Stimulated activated CD4-positive, alpha-beta T cell treated with anti-CD3 and anti-CD28 coated beads, Interleukin-4, amount 100 ng/mL, for 48 hours (primary cell): ENCODE results near the gene RHEBL1.

ENCODE experiments used
- DNase-seq, 2 donors: peaks; one replicate each; pipeline ENCODE4 v3.0.0-alpha.2; 2020; ENCODE audit warnings: low read depth in 2 of 2

Gene RHEBL1, protein sequence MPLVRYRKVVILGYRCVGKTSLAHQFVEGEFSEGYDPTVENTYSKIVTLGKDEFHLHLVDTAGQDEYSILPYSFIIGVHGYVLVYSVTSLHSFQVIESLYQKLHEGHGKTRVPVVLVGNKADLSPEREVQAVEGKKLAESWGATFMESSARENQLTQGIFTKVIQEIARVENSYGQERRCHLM

DNA sequence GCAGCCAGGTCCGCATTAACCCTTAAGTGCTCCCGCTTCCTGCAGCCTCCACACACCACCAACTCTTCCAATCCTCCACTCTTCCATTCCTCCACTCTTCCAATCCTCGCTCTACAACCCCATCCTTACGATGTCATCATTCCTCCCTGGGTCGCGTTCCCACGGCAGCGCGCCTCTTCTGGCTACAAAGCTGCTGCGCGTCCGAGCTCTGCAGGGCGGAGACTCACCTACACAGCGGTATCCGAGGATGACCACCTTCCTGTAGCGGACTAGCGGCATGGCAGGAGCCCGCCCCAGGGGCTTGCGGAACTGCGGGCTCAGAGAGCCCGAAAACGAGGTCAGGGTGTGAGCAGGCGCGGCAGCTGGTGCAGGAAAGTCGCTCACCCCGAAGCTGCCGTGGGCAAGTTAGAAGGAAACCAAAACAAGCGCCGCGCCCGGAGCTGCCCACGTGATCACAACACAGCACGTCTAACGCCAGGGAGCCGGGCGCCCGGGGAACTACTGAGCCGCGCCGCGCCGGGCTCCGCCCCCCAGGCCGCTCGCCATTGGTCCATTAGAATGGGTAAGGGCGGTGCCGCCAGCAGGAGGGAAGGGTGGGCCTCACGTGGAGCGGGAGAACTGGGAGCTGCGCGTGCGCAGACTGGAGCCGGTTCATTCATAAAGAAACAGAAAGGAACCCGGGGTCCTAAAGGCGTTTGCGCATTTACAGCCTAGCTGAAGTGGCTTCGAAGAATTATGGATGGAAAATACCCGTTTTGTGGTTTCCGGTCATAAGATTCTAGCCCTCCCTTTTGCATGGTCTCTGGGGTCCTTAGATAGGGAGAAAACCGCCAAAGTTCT, at the start of gene RHEBL1:
RHEBL1 (minus strand) TSS at position 473 of the 840 bp plus-strand sequence; CDS start at position 279, 194 bp downstream.
- DNase-seq: peak; percentile 98 to 99

- no peak for DNase-seq
These were observed 41.4 kb upstream of the RHEBL1 start for GRCh38 chr12:49111206-49111605.

DNA sequence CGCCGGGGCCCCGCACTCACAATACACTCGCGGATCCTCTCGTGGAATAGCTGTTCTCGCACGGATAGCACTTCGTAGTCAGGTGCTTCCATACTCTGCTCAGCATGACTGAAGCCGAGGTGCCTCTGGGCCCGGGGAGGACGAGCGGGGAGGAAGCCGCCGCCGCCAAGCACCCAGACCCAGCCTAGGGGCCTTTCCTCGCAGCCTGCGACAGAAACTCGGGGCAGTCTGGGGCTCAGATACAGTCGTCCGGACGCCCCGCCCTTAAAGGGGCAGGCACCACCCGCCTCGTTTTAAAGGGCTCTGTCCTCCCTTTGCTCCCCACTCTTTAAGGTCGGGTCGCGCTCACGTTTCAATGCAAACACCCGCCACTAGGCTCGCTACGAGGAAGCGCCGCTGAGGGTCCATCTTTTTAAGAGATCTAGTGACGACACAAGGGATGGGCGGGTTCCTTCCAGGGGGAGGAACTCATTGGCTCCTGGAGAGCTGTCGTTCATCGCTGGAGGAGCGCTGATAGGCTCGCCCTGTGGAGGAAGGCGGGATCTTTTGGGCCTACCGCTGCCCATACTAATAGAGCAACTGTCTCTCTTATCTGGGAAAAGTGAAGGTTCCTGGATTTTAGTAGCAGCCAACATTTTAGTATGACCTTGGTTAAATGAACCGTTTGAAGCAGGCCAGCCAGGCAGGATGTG, 40.8 kb upstream of the RHEBL1 start, which contains the start of gene LMBR1L:
LMBR1L (minus strand) TSS at position 384 of the 692 bp plus-strand sequence; CDS start at position 92, 292 bp downstream.
- peak; percentile 91 to 93 for DNase-seq

DNA sequence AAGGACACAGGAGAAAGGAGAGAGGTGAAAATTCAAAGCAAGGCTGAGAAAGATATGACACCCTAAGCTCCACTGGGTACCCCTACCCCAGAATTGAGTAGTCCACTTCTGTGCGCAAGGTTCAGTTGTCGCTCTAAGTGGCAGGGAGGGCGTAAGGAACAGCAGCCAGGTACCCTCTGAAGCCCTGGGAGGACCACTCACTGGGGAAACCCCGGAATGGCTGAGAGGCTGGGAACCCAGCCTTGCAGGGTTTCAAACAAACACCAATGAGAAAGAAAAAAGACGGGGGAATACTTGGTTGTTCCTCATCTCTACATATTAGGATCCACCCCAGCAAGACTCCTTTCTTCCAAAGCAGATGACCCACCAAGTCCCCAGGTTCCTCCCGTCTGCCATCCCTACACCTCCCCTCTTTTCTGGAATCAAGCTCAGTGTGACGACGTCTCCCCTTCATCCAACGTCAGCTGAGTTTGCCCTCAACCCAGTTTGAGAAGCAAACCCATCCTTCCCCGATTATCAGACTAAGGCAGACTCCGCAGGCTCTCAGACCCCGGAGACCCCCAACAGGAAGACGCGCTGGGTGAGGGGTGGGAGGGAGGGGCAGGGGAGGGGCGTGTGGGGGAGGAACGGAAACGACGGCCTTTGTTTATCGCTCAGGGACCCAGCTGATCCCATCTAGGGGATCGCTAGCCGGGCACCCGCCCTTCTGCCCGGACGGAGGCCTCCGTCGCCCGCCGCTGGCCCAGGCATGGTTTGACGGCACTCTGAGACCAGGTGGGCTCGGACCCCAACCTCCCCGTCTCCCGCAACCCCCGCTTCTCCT, 40.1 kb upstream of the RHEBL1 start:
- DNase-seq: no peak

DNA sequence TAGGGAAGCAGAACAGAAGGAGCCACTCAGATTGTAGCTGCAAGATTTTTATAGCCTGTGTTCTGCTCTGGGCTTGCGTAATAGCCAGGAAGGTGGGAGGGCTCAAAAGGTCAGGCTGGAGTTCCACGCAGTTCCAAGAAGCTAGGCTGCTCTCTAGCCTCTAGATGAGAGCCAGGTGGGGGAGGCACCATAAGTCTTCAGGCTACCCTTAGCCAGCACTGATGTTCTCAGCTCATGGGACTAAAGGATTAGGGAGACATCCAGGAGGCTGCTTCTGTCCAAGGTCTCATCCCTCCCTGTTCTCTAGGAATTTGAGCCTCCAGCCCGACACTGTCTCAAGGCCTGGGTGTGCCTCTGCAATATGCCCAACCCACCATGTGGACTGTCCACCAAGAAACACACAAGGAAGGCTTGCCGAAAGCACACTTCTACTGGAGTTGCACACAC, 39.2 kb upstream of the RHEBL1 start:
- DNase-seq: no peak

DNA sequence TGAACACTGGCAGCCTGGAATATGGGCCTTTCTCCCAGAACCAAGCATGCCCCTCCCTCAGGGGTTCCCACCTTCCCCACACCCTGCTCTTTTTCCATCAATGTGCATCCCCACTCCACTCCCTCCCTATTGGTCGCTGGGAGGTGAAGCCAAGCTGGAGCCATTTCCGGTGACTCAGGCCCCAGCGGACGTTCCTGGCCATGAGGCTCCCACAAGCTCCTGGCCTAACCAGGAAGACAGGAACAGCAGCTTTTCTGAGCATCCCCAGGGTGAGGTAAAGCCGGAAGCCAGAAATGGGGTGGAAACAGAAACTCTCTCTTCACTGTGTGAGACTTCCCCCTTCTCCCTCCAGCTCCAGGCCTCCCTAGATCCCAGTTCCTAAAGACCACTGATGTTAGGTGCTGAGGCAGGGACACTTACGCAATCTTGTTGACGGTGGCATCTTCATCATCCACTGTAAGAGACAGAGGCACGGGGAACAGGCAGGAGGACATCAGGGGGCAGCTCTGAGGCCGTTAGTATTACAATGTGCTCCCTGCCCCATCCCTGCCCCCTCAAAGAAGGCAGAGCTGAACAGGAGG, 35.8 kb upstream of the RHEBL1 start:
- no peak for DNase-seq

- no peak for DNase-seq
These were observed 35.0 kb upstream of the RHEBL1 start for GRCh38 chr12:49104822-49105221.

DNA sequence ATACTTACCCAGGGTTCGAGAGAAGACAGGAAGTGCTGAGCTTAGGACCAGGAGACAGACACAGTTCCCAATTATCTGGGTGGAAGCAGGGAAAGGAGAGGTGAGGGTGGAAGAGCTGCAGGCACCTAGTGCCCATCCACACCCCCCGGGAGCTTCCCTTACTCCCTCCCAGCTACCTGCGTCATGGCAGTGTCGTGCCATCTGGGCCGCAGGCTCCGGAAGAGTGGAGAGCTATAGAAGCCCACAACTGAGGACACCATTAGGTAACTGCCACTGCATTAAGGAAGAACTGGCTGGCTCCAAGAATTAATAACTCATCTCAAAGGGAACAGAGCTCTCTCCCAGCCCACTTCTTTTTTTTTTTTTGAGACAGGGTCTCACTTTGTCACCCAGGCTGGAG, 30.6 kb upstream of the RHEBL1 start:
- no peak for DNase-seq

GRCh38 chr12:49098703-49099102, 28.9 kb upstream of the RHEBL1 start:
- DNase-seq: no peak

- peak; percentile 37 to 50 for DNase-seq
These were observed 28.3 kb upstream of the RHEBL1 start for GRCh38 chr12:49098035-49098451.

- DNase-seq: no peak
These were observed 27.6 kb upstream of the RHEBL1 start for GRCh38 chr12:49097381-49097780.

DNA sequence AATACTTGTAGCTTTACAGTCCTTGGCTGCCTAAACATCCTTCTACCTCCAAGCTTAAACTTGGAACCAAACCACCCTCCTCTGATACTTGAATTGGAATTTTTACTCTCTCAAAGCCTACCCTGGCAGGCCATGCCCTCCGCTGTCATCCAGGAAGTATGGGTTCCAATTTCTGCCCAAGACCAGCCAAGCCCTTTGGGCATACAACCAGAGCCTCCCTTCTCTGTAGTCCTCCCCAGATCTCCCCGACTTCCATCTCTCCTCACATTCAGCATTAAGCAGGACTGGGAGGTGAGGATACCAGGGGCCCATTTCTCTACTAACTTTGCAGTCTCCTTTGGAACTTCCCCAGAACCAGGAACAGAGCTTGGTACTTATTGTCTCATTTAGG, 25.2 kb upstream of the RHEBL1 start:
- no peak for DNase-seq

DNA sequence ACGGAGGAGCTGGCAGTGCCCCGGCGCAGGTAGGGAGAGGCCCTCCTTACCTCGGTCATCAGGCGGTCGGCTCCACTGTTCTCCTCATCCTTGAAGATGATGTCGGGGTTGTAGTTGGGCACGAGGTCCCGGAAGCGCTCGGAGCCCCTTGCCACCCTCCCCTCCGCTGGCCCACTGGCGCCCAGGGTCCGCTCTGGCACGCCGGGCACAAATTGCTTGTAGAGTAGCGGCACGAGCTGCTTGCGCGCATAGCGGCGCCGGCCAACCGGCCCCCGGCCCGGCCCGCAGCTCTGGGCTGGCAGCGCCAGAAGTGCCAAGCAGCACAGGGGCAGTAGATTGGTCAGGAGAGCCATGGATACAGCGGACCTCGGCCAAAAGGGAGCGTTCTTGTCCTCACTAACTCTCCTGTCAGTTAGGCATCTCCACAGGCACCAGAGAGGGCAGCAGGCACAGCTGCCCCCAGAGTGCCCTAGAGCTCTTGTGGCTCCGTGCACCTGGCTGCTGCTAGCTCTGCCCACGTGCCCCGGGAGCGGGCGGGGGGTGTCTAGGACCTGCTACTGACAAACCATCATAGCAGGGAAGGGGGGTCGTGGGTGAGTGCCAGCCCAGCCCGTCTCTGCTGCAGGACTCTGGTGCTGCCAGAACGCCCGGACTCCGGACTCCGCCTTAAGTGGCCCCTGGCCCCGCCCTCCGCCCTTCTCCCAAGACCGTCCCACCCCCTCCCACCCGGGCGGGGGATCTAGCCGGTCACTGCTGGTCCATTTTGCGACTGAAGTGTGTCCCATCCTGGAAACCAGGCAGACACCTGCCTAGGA, 24.6 kb upstream of the RHEBL1 start, which contains the start of gene DHH:
DHH (minus strand) TSS at position 642 of the 815 bp plus-strand sequence; CDS start at position 353, 289 bp downstream.
- no peak for DNase-seq

DNA sequence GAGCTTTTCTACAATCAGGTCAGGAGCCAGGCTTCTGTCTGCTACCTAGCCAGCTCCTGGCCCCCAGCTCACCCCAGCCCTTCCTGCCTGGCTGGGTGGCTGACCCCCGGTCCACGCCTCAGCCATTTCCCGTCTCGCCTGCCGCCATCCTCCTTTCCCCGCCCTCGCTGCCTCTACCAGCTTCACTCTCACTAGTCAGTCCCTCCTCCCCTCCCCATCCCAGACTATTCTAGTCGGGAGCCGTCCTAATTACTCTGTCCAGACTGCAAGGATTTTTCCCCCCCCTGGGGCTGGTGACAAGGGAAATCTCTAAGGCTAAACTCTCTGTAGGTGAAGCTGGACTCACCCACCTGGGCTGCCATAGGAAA, 24.0 kb upstream of the RHEBL1 start:
- no peak for DNase-seq

DNA sequence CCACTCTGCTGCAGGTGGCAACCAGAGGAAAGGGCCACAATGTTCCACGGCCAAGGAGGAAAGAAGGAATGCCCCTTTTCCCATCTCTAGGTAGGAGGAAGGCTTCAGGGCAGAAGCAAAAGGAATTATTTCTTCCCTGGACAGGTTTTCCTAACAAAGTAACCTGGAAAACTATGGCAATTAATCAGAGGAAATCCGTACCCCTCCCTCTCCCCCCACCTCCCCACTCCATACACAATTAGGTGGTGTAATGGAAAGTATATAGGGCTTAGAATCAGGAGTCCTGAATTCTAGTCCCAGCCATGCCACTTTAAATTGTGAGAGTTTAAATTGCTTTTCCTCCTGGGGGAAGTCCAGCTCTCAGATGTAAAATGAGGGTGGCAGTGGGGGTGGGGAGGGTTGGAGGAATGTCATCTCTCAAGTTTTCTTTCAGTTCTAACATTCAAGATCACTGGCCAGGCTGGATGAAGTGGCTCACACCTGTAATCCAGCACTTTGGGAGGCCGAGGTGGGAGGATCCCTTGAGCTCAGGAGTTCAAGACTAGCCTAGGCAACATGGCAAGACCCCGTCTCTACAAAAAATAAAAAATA, 23.1 kb upstream of the RHEBL1 start:
- DNase-seq: no peak

GRCh38 chr12:49092086-49092815, 22.5 kb upstream of the RHEBL1 start:
- peak in 1 of 2 donors; percentile 58 for DNase-seq

- no peak for DNase-seq
These were observed 22.0 kb upstream of the RHEBL1 start for GRCh38 chr12:49091836-49092085.

- no peak for DNase-seq
These were observed 21.5 kb upstream of the RHEBL1 start for GRCh38 chr12:49091056-49091835.
